NCI-H748 (cell line): Measurements from ENCODE around the gene COL6A2.
"Not testable (repeated sequence)": the region's sequence is repeated elsewhere in the genome, so short reads cannot be mapped to it uniquely, and the experiment has no call there.

Experiments used
- DNase-seq: peaks from one replicate; lab custom pipeline; 2025; ENCODE audit not compliant: unreplicated experiment; lab: John Stamatoyannopoulos, UW

COL6A2 gene

DNA sequence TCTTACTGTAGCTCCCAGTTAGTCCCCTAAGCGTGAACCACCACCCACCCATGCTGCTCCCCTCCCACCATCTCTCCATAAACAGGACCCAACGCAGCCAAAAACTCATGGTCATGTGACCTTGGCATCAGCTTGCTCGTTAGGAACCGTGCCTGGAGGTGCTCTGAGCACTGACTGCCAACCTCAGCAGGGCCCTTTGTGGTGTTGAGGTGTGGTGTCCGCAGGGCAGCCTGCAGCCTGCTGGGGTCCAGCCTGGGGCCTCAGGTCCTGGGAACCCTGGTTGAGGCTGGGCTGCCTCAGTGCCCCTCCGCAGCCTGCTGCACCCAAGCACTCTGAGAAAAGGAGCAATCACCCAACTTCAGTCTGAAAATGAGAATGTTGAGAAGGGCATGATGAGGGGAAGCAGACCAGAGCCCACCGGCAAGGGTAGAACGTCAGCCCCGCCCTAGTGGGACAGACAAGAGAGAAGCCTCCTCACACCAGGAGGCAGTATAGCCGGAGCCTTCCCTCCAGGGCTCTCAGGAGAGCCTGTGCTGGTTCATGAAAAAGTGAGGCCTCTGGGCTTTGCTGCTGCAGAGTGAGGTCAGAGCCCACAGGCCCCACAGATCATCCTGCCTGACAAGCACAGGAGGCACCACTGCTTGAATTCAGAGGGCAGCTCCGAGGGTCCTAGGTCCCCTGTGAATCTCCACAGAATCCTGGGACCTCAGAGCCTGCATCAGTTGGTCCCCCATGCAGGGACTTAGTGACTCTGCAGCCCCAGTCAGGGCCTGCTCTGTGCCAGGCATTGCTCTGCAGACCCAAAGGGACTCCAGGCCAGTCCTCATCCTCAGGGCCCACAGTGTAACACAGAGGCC, 4.9 kb upstream of the COL6A2 start:
- no peak for DNase-seq

- no peak for DNase-seq
Measured at GRCh38 chr21:46093668-46094400, 4.1 kb upstream of the COL6A2 start.

GRCh38 chr21:46094401-46095082, 3.4 kb upstream of the COL6A2 start:
- no peak for DNase-seq

- no peak for DNase-seq
Measured at GRCh38 chr21:46095083-46095719, 2.7 kb upstream of the COL6A2 start.

DNA sequence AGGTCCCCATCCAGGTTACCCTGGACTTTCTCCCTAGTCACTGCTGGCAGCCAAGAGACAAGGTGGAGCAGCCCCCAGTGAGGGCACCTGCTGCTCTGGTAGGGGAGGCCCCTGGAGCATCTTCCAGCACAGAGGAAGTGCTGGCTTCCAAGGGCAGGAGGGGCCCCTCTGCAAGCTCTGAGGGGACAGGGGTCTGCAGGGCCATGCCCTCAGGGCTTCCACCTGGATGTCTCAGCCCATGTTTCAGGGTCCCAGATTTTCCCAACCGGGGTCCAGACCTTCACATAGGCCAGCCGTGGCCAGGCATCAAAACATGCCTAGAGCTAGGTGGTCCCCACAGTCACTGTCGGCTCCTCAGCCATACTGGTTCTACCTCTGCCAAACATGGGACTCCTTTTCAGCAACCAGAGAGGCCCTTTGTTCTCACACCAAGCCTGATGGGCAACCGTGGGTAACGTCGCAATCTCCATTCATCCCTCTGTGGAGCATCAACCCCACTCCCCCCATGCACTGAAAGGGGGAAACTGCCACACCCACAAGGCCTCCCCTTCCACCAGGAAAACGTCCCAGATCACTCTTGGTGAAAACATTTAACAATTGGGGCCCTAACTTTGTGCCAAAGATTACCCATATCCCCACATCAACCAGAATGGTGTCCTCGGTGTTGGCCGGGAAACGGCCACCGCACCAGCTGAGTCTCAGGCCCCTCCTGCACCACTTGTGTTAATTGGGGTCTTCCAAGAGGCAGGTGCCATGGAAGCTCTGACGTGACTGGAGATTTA, 1.9 kb upstream of the COL6A2 start:
- DNase-seq = no peak

DNA sequence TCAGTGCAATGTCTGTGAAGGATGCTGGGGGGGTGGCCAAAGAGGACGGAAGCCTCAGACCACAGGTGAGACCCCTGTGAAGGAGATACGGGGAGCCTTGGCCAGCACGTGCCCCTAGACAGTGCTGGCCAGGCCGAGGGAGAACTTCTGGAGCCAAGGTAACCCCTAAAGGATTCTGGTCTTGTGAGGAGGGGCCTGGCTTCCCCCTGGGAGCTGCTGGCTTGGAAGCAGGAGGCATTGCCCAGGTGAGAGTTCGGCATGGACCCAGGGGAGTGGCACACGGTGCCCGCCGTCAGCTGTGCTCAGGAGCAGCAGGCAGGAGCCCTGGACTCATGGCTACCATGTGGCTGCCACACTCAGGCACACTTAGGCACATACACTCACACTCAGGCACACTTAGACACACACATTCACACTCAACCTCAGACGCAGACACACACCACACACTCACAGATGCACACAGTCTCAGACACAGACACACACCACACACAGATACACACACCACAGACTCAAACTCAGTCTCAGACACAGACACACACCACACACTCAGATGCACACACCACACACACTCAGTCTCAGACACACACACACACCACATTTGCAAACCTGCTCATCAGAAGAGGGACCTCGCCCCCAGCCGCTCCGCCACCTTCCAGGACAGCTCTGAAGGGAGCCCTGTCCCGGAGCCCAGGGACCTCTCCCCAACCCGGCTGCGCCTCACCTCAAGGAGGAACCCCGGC, 1.1 kb upstream of the COL6A2 start:
- DNase-seq = no peak

- DNase-seq = no peak
Measured at GRCh38 chr21:46098303-46099141, 610 bp downstream of the COL6A2 start.

DNA sequence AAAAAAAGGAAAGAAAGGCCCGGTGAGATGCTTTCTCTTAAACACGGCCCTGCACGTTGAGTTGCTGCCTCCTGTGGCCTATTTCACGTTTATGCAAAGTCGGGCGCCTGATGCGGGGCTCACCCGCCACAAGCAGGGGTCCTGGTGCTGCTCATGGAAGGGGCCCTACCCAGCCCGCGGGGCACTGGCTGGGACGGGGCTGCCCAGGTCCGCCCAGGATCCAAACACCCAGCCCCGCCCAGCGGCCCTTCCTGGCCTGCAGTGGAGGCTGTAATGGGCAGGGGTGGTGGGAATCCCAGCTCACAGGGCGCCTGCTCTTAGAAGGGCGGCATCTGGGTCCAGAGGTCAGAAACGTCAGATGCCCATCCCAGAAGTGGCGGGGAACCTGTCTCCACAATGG, 1.6 kb downstream of the COL6A2 start:
- no peak for DNase-seq

GRCh38 chr21:46100020-46100419, 2.1 kb downstream of the COL6A2 start:
- no peak for DNase-seq

- DNase-seq = no peak
Measured at GRCh38 chr21:46100426-46100825, 2.5 kb downstream of the COL6A2 start.

GRCh38 chr21:46100906-46101305, 3.0 kb downstream of the COL6A2 start:
- DNase-seq = no peak

- no peak for DNase-seq
Measured at GRCh38 chr21:46104104-46104503, 6.2 kb downstream of the COL6A2 start.

- DNase-seq = not testable (repeated sequence)
Measured at GRCh38 chr21:46107376-46107775, 9.5 kb downstream of the COL6A2 start.

GRCh38 chr21:46108827-46109312, 11.0 kb downstream of the COL6A2 start:
- no peak for DNase-seq

DNA sequence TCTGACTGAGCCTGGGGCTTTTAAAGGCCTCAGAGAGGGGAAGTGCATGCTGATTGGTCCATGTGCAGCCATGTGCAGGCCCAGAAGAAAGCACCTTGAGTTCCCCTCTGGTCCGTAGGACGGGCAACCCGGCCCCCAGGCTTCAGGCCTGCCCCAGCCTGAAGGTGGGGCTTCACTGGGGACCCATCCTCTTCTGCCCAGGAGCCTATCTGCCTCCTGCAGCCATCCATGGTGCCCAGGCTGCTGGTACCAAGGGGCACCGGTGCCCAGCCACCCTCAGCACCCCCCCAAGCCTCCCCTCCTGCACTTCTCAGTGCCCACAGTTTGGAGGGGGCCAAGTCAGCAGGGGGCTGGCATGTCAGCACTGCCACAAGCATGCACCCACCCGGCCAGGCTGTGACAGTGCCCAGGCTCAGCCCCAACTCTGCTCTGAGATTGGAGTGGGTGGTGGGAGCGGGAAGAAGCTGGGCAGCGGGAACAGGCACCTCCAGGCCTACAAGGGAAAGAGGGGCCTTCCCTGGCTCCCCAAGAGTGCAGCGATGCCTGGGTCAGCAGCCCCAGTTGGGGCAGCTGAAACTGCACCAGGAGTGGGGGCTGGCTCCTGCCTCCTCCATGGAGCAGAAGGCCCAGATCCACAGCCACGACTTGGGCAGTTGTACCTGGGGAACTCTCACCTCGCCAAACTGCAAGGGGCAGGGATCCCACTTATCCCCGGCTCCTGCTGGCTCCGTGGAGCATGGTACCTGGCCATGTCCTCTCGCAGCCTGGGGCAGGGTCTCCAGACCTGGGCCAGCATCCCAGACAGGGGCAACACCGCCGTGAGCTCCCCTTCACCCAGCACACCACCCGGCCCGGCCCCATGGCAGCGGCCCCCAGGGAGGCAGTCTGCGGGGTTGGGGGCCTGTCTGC, 11.7 kb downstream of the COL6A2 start:
- no peak for DNase-seq

- DNase-seq = no peak
Measured at GRCh38 chr21:46110499-46111192, 12.7 kb downstream of the COL6A2 start.

GRCh38 chr21:46111193-46111571, 13.3 kb downstream of the COL6A2 start:
- DNase-seq = no peak
